Body of pancreas (tissue), 4 donors: ENCODE data around the gene FCN1. TPM values are rescaled to one million over a fixed set of nuclear protein-coding genes. Genes with fewer than 3 reads are reported as not detected.

ENCODE experiments used
- ATAC-seq: fragments of 150-250 bp; one replicate; pipeline ENCODE4 v1.9.1; 2016
- DNase-seq, 4 donors: peaks; one replicate each; pipeline ENCODE4 v3.0.0-alpha.2; 2019
- H3K27ac ChIP-seq, 4 donors: fragments of 200-600 bp; sonication (generic); 1 replicate in 3 of 4; 2 replicates in 1 of 4; pipeline versions ENCODE4 v1.5.1 to v1.6.1; 2016 to 2019; ENCODE audit warnings: mild to moderate bottlenecking in 1 of 4, mixed read lengths in 1 of 4, moderate library complexity in 1 of 4
- H3K27me3 ChIP-seq, 2 donors: fragments of 200-600 bp; sonication (generic); one replicate each; pipeline ENCODE4 v1.6.0; 2016; ENCODE audit warnings: mild to moderate bottlenecking in 1 of 2
- H3K36me3 ChIP-seq, 2 donors: fragments of 200-600 bp; sonication (generic); replicated peaks in 1 of 2; 2 replicates each; pipeline ENCODE4 v1.5.1; 2016; ENCODE audit warnings: low read depth in 2 of 2; ENCODE audit not compliant: insufficient read depth in 1 of 2
- H3K4me1 ChIP-seq: fragments of 200-600 bp; sonication (generic); one replicate; pipeline ENCODE4 v1.6.0; 2016
- H3K4me3 ChIP-seq, 2 donors: fragments of 200-600 bp; sonication (generic); 1 replicate in 1 of 2; 2 replicates in 1 of 2; pipeline ENCODE4 v1.5.1; 2016 to 2019
- H3K9me3 ChIP-seq, 3 donors: fragments of 200-600 bp; sonication (generic); 1 replicate in 2 of 3; 2 replicates in 1 of 3; pipeline ENCODE4 v1.5.1; 2016
- CTCF ChIP-seq, 7 experiments: fragments of 450-650 bp in 4 of 7; fragments of 200-600 bp in 3 of 7; sonication (generic) in 3 of 7; IDR thresholded peaks; one replicate each; pipeline ENCODE4 v1.5.1; 2016 to 2019; ENCODE audit warnings: antibody characterized with exemption in 7 of 7
- POLR2A ChIP-seq, 3 donors: fragments of 450-650 bp; IDR thresholded peaks; one replicate each; pipeline ENCODE4 v1.6.1; 2016; ENCODE audit warnings: antibody characterized with exemption in 3 of 3, mild to moderate bottlenecking in 2 of 3
- WGBS, 2 donors: methylation state at CpG; one replicate each; pipeline ENCODE4 v1.1.5; 2017; 5-methylcytosine and 5-hydroxymethylcytosine counted together
- intact Hi-C: fragments of 100-400 bp; cut with DNase I; formaldehyde crosslinking; loops from one replicate; pipeline ENCODE4 v1.15.1; 2023
- total RNA-seq, 2 donors: library from RNA; depleted of rRNA; stranded (reverse); fragments of >200 nt; gene quantifications; one replicate each; pipeline ENCODE4 v1.1.0, GENCODE V29; 2016

FCN1 gene
- total RNA-seq, 2 donors from 2014 or later: not detected

GRCh38 chr9:134892820-134893420, 24.8 kb downstream of the FCN1 start:
- TF ChIP-seq POLR2A (IDR thresholded peaks at IDR 0.05): no peak
- TF ChIP-seq CTCF (IDR thresholded peaks at IDR 0.05): no peak
- H3K27me3 ChIP-seq: no peaks in the 10 kb centered on the region
- H3K4me3 ChIP-seq: no peak overlapping the region
- no peaks in the 10 kb centered on the region for H3K36me3 ChIP-seq
- H3K4me1 ChIP-seq: no peaks in the 10 kb centered on the region
- H3K9me3 ChIP-seq: peaks cover 0 to 4% (median 0%) of the 10 kb centered on the region in 3 donors
- ATAC-seq (no peak), DNase-seq (no peak)
- intact Hi-C loops: no loop called here
- WGBS, 2 donors: 75 to 80% methylated on average over 7 of the region's 7 CpGs
- no peak overlapping the region for H3K27ac ChIP-seq

DNA sequence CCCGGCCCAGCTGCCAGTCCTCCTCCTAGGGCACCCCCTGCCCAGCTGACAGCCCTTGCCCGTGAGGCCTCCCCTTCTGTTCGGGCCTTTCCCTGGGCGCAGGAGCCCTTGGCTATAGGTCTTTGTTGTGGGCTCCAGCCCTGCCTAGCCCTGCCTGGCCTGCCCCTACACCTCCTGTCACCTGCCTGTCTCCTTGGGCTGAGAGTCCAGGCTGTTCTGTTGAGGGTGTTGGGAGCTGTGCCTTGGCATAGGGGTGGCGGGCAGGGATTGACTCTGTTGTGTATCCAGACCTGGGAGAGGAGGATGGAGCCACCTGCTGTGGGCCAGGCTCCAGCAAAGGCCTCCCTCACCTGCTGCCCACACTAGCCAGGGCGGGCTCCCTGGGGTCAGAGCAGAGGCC, 25.5 kb downstream of the FCN1 start:
- Histone ChIP-seq H3K36me3 (no peaks in the 10 kb centered on the region), H3K4me1 (no peaks in the 10 kb centered on the region), H3K4me3 (no peak overlapping the region), H3K27me3 (no peaks in the 10 kb centered on the region), H3K9me3 (peaks cover 0 to 4% (median 0%) of the 10 kb centered on the region in 3 donors), H3K27ac (no peak overlapping the region)
- ATAC-seq: no peak
- no peak for DNase-seq
- 60 to 86% methylated on average over 4 to 6 of the region's 6 CpGs for WGBS, 2 donors
- no peak for TF ChIP-seq POLR2A (IDR thresholded peaks at IDR 0.05)
- TF ChIP-seq CTCF (IDR thresholded peaks at IDR 0.05): no peak
- intact Hi-C loops: no loop called here

DNA sequence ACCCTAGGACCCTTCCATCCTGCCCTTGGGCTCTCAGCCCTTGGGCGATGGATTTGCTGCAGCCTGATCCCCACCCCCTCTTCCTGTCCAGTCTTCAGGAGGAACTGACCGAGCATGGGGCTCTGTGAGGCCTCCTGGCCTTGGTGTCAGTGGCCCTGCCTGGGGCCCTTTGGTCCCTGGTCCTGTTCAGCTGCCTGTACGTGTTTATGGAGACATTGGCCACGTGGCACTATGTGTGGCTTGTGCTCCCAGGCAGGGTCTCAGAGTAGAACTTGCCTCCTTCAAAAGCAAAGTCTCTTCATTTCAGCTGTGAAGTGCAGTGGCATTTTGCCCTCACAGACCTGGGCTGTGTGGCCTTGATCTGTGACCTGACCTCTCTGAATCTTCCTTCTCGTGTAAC, 26.0 kb downstream of the FCN1 start:
- H3K9me3 ChIP-seq: peaks cover 0 to 4% (median 0%) of the 10 kb centered on the region in 3 donors
- H3K4me3 ChIP-seq: no peak overlapping the region
- WGBS, 2 donors: 64 to 74% methylated on average over 5 of the region's 5 CpGs
- H3K4me1 ChIP-seq: no peaks in the 10 kb centered on the region
- H3K27me3 ChIP-seq: no peaks in the 10 kb centered on the region
- ATAC-seq (no peak), DNase-seq (no peak)
- H3K27ac ChIP-seq: no peak overlapping the region
- intact Hi-C loops: no loop called here
- no peak for TF ChIP-seq POLR2A (IDR thresholded peaks at IDR 0.05)
- TF ChIP-seq CTCF (IDR thresholded peaks at IDR 0.05): no peak
- H3K36me3 ChIP-seq: no peaks in the 10 kb centered on the region

GRCh38 chr9:134891053-134891452, 26.7 kb downstream of the FCN1 start:
- Histone ChIP-seq H3K9me3 (peaks cover 0 to 4% (median 0%) of the 10 kb centered on the region in 3 donors), H3K4me1 (no peaks in the 10 kb centered on the region), H3K4me3 (no peak overlapping the region), H3K27ac (no peak overlapping the region), H3K36me3 (no peaks in the 10 kb centered on the region), H3K27me3 (no peaks in the 10 kb centered on the region)
- 54 to 67% methylated on average over 8 of the region's 8 CpGs for WGBS, 2 donors
- no peak for TF ChIP-seq POLR2A (IDR thresholded peaks at IDR 0.05)
- no peak for TF ChIP-seq CTCF (IDR thresholded peaks at IDR 0.05)
- intact Hi-C loops: no loop called here
- ATAC-seq: no peak
- DNase-seq: no peak

- no peak for TF ChIP-seq POLR2A (IDR thresholded peaks at IDR 0.05)
- intact Hi-C loops: no loop called here
- no peaks in the 10 kb centered on the region for H3K36me3 ChIP-seq
- 60 to 67% methylated on average over 5 of the region's 5 CpGs for WGBS, 2 donors
- DNase-seq: peak in 1 of 4 donors; percentile 0
- no peaks in the 10 kb centered on the region for H3K4me1 ChIP-seq
- no peak overlapping the region for H3K4me3 ChIP-seq
- no peak for ATAC-seq
- H3K27me3 ChIP-seq: no peaks in the 10 kb centered on the region
- no peak overlapping the region for H3K27ac ChIP-seq
- peaks cover 0 to 3% (median 0%) of the 10 kb centered on the region in 3 donors for H3K9me3 ChIP-seq
Observed at GRCh38 chr9:134890155-134890495, 27.6 kb downstream of the FCN1 start.
